Inferior parietal cortex (tissue), 1 donor: ENCODE data around the gene ASPA.
"Not testable (repeated sequence)": the region's sequence is repeated elsewhere in the genome, so short reads cannot be mapped to it uniquely, and the experiment has no call there.

ENCODE experiments used
- DNase-seq: peaks from one replicate; pipeline ENCODE4 v3.0.0-alpha.2; 2016; ENCODE audit errors: extremely low spot score

Gene ASPA

GRCh38 chr17:3475812-3476610 lies at the start of gene ASPA:
TSS of gene ASPA (plus strand) at chr17:3475997. CDS start at chr17:3476160, 163 bp downstream.
- peak; percentile 53 for DNase-seq

DNA sequence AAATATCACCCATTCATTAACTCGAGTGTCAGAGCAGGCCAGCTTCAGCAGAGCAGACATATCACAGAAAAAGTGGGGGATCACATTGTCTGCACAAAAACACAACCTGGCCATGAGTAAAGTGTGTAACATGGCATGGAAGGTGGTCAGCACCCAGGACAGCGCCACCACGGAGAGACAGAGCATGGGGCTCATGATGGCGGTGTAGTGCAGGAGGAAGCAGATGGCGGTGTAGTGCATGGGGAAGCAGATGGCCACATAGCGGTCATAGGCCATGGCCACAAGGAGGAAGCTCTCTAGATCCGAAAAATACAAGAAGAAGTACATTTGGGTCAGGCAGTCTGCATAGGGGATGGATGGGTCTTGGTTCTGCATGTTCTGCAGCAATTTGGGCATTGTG lies 42.6 kb upstream of the ASPA start:
- not testable (repeated sequence) for DNase-seq

- no peak for DNase-seq
Measured at GRCh38 chr17:3433741-3434140, 42.1 kb upstream of the ASPA start, which contains the start of gene OR1E2. TSS of gene OR1E2 (minus strand) at chr17:3433841. CDS start at chr17:3433841, 0 bp downstream.

DNA sequence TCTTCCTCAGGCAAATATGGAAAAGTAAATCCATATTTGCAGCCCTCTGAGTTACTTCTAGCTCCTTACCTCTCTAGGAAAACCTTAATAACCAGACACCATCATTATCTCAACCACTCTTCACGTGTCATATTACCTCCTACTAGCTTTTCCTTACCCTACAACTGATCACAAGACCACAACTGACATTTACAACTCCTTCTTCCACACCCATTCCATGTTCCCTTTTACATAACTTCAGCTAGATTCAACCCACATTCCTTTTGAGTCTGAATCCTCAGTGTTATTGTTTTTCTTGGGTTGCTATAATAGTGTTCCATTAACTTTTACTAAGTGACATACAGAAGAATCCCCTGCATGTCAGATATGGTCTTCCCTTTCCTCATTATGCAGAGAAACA lies 37.4 kb upstream of the ASPA start:
- DNase-seq, result no peak

GRCh38 chr17:3440451-3440850 lies 35.3 kb upstream of the ASPA start:
- DNase-seq, result no peak

DNA sequence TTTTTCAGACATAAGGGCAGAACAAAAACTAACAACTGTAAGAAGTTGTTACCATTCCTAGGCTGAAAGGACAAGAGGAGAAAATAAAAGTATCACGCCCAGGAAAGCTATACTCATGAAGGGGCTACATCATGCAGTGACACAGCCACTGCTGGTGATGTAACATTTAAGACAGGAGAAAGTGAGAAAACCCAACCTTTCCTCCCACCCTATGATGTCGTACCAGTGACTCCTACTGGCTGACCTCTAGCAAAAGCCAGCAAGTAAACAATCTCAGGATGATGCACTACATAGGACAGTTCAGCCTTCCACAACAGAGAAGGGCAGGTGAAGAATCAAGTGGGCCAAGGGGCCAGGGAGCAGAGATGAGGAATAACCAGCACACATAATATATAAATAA lies 28.2 kb upstream of the ASPA start:
- DNase-seq, result no peak

GRCh38 chr17:3448059-3448665 lies 27.6 kb upstream of the ASPA start:
- DNase-seq, result no peak

GRCh38 chr17:3466355-3466754 lies 9.4 kb upstream of the ASPA start:
- DNase-seq, result not testable (repeated sequence)

DNA sequence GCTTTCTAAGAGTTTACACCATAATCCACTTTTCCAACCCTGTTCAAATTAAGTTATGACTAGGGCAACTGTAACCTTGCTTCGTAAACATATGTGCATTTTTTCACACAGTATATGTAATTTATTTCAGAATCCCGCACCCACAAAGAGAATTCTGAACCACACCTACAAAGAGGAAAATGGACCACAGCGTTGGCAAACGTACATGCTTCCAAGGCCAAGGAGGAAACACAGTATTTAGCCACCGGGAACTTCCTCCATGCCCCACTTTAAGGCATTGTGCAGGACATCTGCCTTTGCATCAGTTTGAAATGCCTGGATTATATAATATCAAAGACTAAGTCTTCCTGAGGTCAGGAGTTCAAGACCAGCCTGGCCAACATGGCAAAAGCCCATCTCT lies 6.3 kb upstream of the ASPA start:
- DNase-seq, result no peak

DNA sequence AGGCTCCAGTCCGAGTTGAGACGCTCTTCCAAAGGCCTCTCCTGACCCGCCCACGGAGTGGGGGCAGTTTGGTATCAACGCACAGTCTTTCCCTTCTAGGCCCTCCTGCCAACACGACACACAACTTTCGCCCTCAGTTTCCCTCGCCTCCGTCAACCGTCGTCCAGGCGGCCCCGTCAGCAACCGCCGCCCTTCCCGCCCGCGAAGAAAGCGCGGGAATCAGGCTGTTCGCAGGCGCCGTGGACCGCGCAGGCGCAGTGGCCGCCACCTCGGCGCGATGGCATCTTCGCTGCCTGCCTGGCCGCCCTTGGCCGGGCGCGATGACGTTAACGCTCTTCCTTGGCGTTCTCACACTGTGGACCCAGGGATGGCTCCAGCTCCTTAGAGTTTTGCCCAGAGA lies 4.2 kb upstream of the ASPA start, which contains the start of gene SPATA22:
Gene SPATA22, minus strand, starts transcription at position 221 of the 400 bp plus-strand sequence. CDS start 2,494 bp downstream, outside the sequence.
- DNase-seq, result no peak

DNA sequence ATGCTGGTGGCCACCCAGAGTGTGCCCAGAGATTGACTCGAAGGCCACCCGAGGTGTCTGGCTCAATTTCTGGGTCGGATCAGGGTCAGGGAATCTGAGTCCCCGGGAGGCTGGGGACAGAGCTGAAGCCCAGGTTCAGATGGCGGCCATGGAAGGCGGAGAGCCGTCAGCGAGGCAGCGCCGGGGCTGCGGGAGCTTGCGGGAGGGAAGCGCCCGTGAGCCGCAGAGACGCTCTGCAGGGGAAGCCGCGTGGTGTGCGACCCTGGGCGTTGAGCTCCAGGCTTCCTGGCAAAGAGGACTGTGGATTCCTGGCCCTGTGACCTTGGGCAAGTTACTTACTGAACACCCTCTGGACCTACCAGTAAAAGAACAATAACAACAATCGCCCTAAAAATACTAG lies 3.7 kb upstream of the ASPA start:
- DNase-seq, result no peak

GRCh38 chr17:3474212-3474611 lies 1.6 kb upstream of the ASPA start:
- DNase-seq, result peak; percentile 30

GRCh38 chr17:3475251-3475685 lies 529 bp upstream of the ASPA start:
- peak; percentile 44 for DNase-seq

DNA sequence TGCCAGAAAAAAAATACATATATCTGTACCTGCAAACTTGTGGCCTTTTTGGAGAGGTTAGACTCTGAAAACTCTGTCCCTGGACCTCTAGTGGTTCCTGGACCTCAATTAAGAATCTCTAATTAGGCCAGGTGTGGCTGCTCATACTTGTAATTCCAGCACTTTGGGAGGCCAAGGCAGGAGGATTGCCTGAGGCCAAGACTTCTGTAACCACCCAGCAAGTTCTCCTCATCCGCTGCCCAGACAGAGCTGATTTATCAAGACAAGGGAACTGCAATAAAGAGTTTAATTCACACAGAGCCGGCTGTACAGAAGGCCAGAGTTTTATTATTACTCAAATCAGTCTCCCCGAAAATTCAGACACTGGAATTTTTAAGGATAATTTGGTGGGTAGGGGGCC lies 4.2 kb downstream of the ASPA start:
- DNase-seq, result no peak

DNA sequence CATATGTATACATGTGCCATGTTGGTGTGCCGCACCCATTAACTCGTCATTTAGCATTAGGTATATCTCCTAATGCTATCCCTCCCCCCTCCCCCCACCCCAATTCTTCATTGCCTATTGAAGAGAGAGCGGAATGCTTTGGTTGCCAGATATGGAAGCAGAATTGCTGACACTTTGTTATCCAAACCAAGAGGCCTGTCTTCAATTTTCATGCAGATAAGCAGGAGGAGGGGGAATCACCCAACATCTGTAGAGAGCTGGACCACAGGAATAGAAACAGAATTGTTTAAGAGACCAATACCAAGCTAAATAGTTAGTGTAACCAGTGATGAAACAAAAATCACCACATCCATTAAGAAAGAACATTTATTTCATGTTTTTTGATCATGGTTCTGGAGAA lies 7.1 kb downstream of the ASPA start:
- no peak for DNase-seq

- no peak for DNase-seq
Measured at GRCh38 chr17:3485481-3486068, 9.8 kb downstream of the ASPA start.

- no peak for DNase-seq
Measured at GRCh38 chr17:3497101-3497500, 21.3 kb downstream of the ASPA start.

- no peak for DNase-seq
Measured at GRCh38 chr17:3501344-3501743, 25.5 kb downstream of the ASPA start.

DNA sequence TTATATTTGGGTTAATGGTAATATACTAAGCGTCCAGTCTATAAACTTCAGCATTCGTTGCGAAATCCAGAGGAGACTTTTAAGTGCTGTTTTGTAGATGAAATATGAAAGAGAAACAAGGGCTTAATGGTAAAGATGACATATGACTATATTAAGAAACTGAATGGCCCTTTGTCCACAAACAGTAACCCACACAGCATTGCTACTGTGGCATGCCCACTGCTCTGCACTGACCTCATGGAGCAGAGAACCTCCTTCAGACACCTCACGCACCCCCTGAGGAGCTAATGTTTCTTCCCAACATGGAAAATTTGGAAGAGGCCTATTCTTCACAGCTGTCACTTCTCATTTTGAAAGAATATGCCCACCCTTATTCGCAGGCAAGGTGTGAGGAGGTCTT lies 26.7 kb downstream of the ASPA start:
- DNase-seq, result peak; percentile 64

DNA sequence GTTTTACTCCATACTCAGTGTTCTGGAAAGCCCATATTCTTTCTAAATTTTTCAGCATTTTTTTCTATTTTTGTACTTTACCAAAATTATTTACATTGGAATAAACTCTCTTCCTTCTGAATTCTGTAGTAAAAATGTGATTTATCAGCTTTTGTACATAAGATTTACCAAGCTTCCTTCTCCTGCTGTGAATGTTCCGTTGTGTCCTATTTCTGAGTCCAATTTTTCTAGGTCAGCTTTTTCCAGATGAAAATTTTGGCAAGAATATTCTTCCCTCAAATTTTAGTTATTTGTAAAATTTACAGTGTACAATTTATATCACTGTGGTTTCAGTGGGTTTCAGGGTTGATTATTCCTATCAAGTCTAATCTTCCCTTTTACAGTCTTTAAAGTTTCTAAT lies 27.5 kb downstream of the ASPA start:
- DNase-seq, result no peak

- DNase-seq, result no peak
Measured at GRCh38 chr17:3505008-3505407, 29.2 kb downstream of the ASPA start.

DNA sequence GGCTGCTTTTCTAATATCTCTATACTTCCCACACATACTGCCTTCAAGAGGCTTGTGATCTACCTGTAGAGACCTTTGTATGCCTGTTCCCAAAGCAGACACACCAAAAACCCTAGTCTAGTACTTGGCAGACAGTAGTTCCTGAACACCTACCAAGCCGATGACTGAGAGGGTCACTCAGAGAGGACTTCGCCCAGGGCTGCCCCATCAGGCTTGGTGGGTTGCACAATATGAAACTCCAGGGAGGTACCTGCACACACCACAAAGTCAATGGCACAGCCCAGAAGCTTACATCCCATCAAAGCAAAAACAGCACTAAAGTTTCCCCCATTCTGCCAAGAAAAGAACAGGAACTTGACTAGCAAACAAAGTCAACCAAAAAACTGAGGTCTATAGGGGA lies 30.3 kb downstream of the ASPA start:
- no peak for DNase-seq

DNA sequence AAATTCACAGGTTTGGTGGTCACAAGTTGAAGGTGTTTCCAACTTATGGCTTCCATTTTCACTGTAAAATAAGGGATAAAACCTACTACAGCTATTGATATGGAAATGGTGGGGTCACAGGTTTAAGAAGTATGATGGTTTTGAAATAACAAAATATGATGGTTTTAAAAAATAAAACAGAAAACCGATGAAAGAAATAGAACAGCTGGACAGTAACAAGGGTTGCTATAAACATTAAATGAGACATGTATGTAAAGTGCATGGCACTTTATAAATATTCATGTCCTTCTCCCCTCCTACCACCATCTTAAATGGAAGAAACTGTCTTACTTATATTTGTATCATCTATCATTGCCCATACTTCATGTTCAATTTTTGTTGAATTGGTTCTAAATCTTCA lies 31.3 kb downstream of the ASPA start:
- DNase-seq, result no peak
